MM.1S (cell line): ENCODE data around the gene PFKFB4.

ENCODE experiments used
- EZH2 ChIP-seq: fragments of 300-600 bp; sonication (generic); optimal IDR thresholded peaks from 2 replicates; pipeline ENCODE3; 2017; ENCODE audit warnings: low read depth, mild to moderate bottlenecking, antibody characterized with exemption, low read length, mixed read lengths
- TF ChIP-seq, protein P1 (sequence below): fragments of 300-600 bp; sonication (generic); IDR thresholded peaks from 2 replicates; pipeline ENCODE4 v1.5.1; 2016; ENCODE audit warnings: antibody characterized with exemption, low read length, mixed read lengths

DNA sequence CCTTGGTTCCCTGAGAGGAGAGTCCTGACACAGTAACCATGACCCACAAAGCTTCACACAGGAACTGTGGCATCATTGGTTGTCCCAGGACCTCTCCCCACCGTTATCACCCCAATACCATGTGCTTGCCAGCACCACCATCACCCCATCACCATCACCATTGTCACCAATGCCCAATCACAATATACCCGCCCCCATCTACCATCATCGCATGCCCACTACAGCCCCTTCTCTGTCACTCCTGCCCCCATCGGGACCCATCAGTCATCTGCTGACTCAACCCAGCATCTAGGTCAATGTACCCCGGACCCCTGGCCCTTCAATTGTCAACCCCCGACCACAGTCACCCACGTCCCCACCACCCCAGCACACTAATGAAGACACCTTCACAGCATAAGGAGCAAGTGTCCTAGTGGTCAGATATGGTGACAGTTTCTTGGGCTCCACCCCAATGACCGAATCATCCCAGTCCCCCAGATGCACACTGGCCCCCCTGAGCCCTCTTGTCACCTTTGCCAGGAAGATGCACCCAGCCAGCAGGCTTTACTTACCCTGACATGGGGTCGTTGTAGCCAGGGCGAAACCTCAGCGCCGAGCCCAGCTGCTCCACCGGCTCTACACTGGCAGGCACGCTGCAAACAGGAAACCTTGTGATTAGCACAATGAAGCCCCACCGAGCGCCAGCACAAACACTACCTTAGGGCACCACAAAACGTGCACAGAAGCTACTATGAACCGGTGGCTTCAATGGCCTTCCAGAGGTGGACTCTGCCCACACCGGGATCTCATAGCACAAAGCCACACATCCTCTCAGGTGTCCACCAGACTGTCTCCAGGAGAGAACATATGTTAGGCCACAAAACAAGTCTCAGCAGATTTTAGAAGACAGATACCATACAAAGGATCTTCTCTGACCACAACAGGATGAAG lies 77.7 kb downstream of the PFKFB4 start:
- TF ChIP-seq, protein P1, sequence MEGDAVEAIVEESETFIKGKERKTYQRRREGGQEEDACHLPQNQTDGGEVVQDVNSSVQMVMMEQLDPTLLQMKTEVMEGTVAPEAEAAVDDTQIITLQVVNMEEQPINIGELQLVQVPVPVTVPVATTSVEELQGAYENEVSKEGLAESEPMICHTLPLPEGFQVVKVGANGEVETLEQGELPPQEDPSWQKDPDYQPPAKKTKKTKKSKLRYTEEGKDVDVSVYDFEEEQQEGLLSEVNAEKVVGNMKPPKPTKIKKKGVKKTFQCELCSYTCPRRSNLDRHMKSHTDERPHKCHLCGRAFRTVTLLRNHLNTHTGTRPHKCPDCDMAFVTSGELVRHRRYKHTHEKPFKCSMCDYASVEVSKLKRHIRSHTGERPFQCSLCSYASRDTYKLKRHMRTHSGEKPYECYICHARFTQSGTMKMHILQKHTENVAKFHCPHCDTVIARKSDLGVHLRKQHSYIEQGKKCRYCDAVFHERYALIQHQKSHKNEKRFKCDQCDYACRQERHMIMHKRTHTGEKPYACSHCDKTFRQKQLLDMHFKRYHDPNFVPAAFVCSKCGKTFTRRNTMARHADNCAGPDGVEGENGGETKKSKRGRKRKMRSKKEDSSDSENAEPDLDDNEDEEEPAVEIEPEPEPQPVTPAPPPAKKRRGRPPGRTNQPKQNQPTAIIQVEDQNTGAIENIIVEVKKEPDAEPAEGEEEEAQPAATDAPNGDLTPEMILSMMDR: peak; percentile 7; the same call in 1 of the 2 replicates
- TF ChIP-seq EZH2: no peak
